NCI-H2227 (cell line): ENCODE results near the gene SMIM44.

Source experiments
- DNase-seq: peaks from one replicate; lab custom pipeline; 2025; ENCODE audit not compliant: unreplicated experiment; lab: John Stamatoyannopoulos, UW

The SMIM44 gene

DNA sequence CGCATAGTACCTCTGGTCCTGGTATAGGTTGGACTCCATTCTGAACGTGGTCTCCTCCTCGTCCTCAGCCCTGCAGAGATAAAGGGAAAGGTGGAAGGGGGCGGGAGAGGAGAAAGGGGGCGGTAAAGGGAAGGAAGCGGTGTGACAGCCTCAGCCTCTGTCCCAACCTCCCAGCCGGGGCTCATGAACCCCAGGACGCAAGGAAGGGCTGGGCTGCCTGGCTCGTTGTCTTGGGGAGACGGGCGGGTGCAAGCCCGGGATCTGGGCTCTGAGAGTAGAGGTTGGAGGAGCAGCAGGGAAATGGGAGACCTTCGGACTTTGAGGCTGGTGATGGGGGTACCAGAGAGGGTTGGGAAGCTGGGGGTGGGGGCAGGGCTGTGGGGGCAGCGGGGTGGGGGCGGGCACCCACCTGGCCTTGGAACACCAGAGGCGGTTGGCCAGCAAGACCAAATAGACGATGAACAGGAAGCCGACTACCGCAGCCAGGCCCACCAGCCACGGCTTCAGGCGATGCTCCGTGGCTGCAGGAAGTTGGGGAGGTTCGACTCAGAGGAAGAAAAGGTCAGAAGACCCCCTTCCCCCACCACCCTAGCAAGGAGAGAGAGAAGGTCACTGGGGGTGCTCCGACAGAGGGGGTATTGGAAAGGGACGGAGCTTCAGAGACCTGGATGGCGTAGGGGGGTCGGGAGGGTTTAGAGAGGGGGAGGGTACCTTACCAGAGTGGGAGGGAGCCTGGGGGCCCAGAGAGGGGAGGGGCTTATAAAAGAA, 4.6 kb downstream of the SMIM44 start:
- DNase-seq: no peak

- DNase-seq: no peak
These were observed 5.3 kb downstream of the SMIM44 start for GRCh38 chr19:3477951-3478350.

DNA sequence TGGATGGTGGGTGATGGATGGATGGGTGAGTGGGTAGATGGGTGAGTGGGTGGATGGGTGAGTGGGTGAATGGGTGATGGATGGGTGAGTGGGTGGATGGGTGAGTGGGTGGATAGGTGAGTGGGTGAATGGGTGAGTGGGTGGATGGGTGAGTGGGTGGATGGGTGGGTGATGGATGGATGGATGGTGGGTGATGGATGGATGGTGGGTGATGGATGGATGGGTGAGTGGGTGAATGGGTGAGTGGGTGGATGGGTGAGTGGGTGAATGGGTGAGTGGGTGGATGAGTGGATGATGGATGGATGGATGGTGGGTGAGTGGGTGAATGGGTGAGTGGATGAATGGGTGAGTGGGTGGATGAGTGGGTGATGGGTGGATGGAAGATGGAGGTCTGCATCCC, 5.7 kb downstream of the SMIM44 start:
- no peak for DNase-seq

- DNase-seq: no peak
These were observed 6.4 kb downstream of the SMIM44 start for GRCh38 chr19:3476830-3477229.

DNA sequence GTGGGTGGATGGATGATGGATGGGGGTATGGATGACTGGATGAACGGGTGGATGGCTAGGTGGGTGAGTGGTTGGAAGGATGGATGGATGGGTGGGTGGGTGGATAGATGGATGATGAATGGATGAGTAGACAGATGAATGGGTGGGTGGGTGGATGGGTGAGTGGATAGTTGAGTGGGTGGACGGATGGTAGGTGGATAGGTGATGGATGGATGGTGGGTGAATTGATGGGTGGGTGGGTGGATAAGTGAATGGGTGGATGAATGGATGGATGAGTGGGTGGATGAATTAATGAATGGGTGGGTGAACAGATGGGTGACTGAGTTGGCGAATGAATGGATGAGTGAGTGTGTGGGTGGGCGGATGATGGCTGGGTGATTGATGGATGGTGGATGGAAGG, 7.8 kb downstream of the SMIM44 start:
- DNase-seq: no peak

- DNase-seq: no peak
These were observed 8.6 kb downstream of the SMIM44 start for GRCh38 chr19:3474614-3475013.

DNA sequence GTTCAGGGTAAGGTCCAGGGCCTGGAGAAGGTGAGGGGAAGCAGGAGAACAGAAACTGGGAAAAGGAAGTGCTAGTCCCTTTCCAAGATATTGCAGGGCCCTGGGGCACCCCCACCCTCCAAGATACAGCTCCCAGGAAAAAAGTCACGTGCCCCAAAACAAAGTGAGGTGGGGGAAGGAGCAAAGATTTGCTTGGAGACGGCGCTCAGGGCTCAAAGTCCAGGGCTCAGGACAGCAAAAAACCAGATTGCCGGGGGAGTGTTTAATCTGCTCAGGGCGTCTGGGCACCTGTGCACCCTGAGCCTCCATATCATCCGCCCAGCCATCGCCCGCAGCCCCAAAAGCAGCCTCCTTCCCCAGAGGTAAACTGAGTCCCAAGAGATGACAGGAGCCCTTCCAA, 9.2 kb downstream of the SMIM44 start:
- no peak for DNase-seq

- DNase-seq: no peak
These were observed 11.1 kb downstream of the SMIM44 start for GRCh38 chr19:3471954-3472655.

GRCh38 chr19:3470500-3471128, 12.6 kb downstream of the SMIM44 start:
- no peak for DNase-seq

- no peak for DNase-seq
These were observed 13.4 kb downstream of the SMIM44 start for GRCh38 chr19:3469638-3470499.

DNA sequence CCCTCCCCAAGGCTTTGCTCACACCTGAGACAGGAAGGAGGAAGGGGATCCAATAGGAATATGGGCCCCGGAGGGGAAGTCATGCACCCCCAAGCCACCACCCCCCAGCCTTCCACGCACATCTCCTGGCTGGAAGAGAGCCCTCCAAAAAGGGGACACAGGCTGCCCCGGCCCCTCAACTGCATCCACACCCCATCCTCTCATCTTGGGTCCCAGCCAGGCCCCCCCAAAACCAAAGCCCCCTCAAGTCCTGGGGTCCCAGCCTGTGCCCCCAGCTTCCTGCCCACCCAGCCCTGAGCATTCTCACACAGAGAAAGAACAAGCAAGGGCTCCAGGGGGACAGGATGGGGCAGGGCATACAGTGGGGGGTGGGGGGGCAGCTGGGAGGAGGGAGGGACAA, 15.0 kb downstream of the SMIM44 start:
- no peak for DNase-seq

DNA sequence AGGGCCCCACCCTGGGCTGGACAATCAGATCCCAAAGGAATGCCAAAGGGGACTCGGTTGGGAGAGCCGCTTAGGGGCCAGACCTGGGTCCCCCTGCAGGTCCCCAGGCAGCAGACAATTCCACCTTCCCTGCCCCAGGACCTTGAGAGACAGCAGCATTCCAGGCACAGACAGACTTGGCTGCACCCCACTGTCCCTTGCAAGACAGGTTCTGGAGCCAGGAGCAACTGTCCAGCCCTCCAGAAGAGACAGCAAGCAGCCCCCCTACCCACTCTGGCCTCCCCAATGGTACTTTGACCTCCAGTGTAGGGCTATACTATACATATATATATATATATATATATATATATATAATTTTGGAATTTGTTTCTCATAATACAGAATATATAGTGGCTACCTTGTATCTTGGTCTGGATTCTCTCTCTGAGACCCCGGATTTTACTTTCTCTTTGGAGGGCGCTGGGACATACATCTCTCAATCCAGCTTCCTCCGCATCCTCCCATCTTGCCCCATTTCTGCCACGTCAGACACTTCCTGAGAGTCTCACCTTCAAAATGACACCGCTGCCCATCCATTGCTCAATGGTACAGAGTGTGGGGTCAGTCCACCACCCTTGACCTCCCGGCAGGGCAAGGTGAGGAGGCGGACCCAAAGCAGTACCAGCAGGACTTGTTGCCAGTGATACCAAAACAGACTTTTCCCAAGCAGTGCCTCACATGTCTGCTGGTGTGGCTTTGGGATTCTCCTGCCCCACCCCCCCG, 15.6 kb downstream of the SMIM44 start:
- DNase-seq: no peak

DNA sequence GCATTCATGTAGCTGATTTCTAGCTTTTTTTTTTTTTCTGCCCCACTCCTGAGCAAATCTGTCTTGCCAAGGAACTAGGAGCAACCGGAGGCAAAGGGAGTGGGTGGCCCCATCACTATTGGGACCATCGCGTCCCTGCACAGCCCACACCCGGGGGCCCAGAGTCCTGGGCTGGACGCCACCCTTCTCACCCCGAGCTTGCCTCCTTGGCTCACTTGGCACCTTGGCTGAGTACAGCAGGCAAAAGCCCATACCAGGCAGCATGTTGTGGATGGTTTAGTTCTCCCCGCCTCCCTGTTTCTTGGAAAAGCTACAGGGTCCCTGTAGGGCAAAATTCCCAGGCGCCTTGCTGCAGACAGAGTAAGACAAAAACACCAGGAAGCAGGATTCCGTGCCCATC, 16.6 kb downstream of the SMIM44 start:
- DNase-seq: no peak

DNA sequence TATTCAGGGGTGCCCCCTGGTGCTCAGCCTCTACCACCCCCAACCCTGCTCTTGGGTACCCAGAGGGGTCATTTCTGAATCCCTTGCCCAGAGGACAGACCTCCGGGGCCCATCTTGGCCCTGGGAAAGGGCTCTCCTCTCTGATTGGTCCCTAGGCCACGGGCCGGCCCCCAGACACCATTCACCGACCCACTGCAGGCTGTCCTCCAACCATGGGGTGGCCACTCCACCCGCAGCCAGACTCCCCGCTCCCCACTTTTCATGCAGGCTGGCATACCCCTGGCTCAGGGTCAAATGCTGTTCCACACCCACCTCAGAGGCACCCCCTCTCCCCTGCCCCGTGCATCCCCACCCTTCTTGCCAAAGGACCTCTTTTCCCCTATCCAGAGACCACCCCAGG, 17.7 kb downstream of the SMIM44 start:
- no peak for DNase-seq

DNA sequence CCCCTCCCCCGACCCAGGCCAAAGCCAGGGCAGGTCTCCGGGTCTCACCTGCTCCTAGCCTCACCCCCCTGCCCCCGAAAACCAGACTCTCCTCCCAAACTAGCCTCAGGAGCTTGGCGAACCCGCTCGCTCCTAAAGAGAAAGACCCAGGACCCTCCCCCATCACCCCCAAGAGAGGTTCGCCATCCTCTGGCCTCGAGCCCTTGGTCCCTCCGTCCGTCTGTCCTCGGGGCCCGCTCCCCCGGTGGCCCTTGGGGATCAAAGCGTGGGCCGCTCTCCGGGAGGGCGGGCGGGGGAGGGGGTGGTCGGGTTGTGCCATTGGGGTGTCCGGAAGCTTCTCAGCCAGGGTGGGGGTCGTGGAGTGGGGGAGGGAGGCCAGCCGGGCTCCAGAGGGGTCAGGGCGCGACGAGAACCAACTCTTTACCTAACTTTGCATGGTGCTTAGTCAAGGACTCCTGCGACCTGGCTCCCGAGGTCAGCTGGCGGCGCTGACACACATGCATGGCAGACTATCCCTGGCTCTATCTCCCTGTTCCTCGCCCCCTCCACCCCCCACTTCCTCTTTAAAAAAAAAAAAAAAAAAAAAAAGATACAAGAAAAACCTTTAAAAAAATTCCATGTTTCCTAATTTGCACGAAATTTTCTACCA, 18.5 kb downstream of the SMIM44 start:
- DNase-seq: no peak

DNA sequence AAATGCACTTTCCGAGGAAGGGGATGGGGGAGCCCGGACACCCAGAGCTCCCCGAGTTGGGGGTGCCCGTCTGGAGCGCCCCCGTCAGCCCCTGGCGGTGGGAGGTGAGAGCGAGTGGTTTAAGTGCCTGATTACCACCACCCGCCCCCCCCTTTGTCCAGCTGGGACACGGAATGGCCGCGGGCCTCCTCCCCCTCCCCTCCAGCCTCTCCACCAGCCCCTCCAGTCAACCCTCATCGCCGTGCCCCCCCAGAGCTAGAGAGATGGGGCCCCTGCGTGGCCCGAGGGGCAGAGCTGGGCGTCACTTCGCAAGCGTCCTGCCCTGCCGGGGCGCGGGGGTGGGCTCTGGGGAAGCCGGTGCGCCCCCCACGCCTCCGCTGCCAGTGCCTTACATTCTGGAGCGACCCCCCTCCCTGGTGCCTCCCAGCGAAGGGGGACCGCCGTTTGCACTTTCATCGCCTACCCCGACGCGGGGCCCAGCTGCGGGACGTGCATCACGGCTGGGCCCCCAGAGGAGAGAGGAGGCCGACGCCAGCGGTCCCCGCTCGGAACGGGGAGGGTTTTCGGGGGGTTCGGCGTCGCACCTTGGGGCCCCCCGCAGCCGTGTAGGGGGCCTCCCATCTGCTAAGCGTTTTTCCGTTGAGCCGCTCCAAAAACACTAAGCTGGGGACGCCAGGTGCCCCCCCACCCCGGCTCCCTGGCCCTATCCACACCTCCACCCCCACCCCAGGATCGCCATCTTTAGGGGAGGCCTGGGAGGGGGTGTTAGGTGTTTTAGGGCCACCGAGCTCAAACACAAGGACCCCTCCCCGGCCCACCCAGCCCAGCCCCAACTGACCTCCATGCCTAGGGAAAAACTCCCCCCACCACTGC, 19.3 kb downstream of the SMIM44 start:
- no peak for DNase-seq

DNA sequence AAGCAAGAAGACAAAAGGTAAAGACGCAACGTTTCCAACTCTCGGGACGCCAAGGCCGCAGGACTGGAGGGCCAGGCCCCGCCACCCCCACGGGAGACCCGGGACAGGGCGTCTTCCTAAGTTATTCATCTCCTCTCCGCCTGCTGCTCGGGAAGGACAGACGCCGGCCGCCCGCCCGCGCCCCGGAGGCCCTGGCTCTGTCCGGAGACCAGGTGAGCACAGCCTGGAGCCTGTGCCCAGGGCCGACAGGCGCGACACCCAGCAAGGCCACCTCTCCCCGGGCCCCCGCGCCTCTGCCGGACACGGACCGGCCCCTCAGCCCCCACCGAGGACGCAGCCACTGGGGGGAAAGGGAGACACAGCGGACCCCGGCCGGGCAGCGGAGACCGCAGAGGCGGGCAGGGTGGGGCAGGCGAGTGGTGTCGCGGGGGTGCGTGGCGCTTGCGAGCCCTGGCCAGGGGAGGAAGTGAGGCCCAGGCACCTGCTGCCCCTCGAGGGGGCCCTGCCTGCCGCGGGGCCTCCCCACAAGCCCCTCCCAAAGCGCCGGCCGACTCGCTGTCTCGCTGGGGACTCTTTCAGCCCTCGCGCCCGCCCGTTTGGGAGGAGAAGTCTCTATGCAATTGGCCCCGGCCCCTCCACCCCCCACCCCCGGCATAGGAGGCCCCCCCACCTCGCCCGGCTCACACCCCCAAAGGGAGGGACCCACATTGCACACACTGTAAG, 20.1 kb downstream of the SMIM44 start:
- DNase-seq: no peak

- no peak for DNase-seq
These were observed 23.2 kb downstream of the SMIM44 start for GRCh38 chr19:3459965-3460582.
